ENCODE measurements around the gene SLC44A5. TPM values are rescaled to one million over a fixed set of nuclear protein-coding genes. Genes with fewer than 3 reads are reported as not detected.
"Not testable (repeated sequence)": the region's sequence is repeated elsewhere in the genome, so short reads cannot be mapped to it uniquely, and the experiment has no call there.

SLC44A5 gene
- total RNA-seq, 2 donors from 2014 or later: 4.6 to 10.0 TPM

DNA sequence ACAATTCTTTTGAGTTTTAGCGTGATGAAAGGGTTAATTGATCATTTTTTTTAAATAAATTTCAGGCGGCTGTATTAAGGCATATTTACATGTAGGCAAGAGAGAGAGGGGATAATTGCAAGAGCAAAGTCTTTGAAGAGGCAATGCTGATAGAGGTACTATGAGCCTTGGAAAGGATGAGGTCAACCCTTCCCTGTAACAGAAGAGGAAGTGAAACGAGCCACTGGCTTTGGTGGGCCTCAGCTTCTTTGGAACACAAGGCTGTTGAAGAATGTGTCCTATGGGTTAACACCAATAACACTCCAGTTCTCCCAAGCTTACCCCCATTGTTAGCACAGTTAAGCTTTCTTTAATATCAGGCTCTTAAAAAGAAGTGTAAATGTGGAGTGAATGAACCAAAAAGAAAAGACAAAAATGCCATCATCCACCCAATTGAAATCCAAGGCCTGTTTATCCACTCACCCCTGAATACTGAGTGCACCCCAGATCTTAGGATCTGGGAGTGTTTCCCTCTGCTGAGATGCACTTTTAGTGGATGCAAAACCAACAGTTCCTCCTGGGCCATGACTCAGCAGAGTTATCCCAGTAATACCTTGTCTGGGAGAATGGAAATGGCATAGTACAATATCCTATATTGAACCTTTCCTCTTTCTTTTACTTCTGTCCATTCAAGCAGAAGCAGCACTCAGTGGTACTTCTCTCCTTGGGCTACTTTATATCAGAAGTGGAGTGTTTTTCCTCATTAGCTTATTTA lies 216.4 kb downstream of the SLC44A5 start:
- H3K36me3 Mint-ChIP-seq (ENCODE audit: low read depth): no peaks in the 10 kb centered on the region
- Histone ChIP-seq H3K4me1 (ENCODE audit: control insufficient read depth, insufficient read depth, low read length) (no peaks in the 10 kb centered on the region), H3K36me3 (ENCODE audit: control insufficient read depth, insufficient read depth, low read length) (no peaks in the 10 kb centered on the region), H3K27ac (ENCODE audit: low read depth, low read length) (no peak overlapping the region), H3K4me3 (ENCODE audit: low read length) (no peak overlapping the region), H3K27me3 (ENCODE audit: control insufficient read depth, insufficient read depth, low read length, poor library complexity, severe bottlenecking) (no peaks in the 10 kb centered on the region), H3K9ac (ENCODE audit: extremely low read depth, low read length, poor library complexity, severe bottlenecking) (no peak overlapping the region), H3K9me3 (ENCODE audit: control insufficient read depth, low read length) (peaks cover 20% of the 10 kb centered on the region)
- TF ChIP-seq, protein P1, sequence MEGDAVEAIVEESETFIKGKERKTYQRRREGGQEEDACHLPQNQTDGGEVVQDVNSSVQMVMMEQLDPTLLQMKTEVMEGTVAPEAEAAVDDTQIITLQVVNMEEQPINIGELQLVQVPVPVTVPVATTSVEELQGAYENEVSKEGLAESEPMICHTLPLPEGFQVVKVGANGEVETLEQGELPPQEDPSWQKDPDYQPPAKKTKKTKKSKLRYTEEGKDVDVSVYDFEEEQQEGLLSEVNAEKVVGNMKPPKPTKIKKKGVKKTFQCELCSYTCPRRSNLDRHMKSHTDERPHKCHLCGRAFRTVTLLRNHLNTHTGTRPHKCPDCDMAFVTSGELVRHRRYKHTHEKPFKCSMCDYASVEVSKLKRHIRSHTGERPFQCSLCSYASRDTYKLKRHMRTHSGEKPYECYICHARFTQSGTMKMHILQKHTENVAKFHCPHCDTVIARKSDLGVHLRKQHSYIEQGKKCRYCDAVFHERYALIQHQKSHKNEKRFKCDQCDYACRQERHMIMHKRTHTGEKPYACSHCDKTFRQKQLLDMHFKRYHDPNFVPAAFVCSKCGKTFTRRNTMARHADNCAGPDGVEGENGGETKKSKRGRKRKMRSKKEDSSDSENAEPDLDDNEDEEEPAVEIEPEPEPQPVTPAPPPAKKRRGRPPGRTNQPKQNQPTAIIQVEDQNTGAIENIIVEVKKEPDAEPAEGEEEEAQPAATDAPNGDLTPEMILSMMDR (conservative IDR thresholded peaks at IDR 0.05): no peak
- H3K9me3 Mint-ChIP-seq: peaks cover 25% of the 10 kb centered on the region
- no peak for DNase-seq
- no peak overlapping the region for H3K27ac Mint-ChIP-seq
- H3K4me1 Mint-ChIP-seq: peaks cover 5% of the 10 kb centered on the region
- WGBS, 2 experiments (ENCODE audit: insufficient coverage in 1 of 2, insufficient read length in 1 of 2): 87 to 100% methylated on average over 2 to 3 of the region's 3 CpGs
- H3K27me3 Mint-ChIP-seq (ENCODE audit: insufficient read depth): no peaks in the 10 kb centered on the region
- H3K4me3 Mint-ChIP-seq: no peak overlapping the region

DNA sequence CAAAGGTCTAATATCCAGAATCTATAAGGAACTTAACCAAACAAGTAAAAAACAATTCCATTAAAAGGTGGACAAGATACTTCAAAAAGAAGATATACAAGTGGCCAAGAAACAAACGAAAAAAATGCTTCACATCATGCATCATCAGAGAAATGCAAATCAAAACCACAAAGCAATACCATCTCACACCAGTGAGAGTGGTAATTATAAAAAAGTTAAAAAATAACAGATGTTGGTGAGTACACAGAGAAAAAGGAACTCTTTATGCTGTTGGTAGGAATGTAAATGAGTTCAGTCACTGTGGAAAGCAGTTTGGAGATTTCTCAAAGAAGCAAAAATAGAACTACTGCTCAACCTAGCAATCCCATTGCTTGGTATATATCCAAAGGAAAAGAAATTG lies 218.6 kb downstream of the SLC44A5 start:
- no peak overlapping the region for H3K4me3 Mint-ChIP-seq
- Histone ChIP-seq H3K36me3 (ENCODE audit: control insufficient read depth, insufficient read depth, low read length) (no peaks in the 10 kb centered on the region), H3K27ac (ENCODE audit: low read depth, low read length) (no peak overlapping the region), H3K4me3 (ENCODE audit: low read length) (no peak overlapping the region), H3K4me1 (ENCODE audit: control insufficient read depth, insufficient read depth, low read length) (no peaks in the 10 kb centered on the region), H3K9me3 (ENCODE audit: control insufficient read depth, low read length) (peaks cover 35% of the 10 kb centered on the region), H3K27me3 (ENCODE audit: control insufficient read depth, insufficient read depth, low read length, poor library complexity, severe bottlenecking) (no peaks in the 10 kb centered on the region), H3K9ac (ENCODE audit: extremely low read depth, low read length, poor library complexity, severe bottlenecking) (no peak overlapping the region)
- peaks cover 37% of the 10 kb centered on the region for H3K9me3 Mint-ChIP-seq
- no peaks in the 10 kb centered on the region for H3K27me3 Mint-ChIP-seq (ENCODE audit: insufficient read depth)
- peaks cover 5% of the 10 kb centered on the region for H3K4me1 Mint-ChIP-seq
- H3K27ac Mint-ChIP-seq: no peak overlapping the region
- TF ChIP-seq, protein P1 (conservative IDR thresholded peaks at IDR 0.05): no peak
- 78% methylated on average over 1 of the region's 1 CpG; no CpG with 5 or more reads in 1 of the 2 experiments for WGBS, 2 experiments (ENCODE audit: insufficient coverage in 1 of 2, insufficient read length in 1 of 2)
- DNase-seq: no peak
- no peaks in the 10 kb centered on the region for H3K36me3 Mint-ChIP-seq (ENCODE audit: low read depth)

DNA sequence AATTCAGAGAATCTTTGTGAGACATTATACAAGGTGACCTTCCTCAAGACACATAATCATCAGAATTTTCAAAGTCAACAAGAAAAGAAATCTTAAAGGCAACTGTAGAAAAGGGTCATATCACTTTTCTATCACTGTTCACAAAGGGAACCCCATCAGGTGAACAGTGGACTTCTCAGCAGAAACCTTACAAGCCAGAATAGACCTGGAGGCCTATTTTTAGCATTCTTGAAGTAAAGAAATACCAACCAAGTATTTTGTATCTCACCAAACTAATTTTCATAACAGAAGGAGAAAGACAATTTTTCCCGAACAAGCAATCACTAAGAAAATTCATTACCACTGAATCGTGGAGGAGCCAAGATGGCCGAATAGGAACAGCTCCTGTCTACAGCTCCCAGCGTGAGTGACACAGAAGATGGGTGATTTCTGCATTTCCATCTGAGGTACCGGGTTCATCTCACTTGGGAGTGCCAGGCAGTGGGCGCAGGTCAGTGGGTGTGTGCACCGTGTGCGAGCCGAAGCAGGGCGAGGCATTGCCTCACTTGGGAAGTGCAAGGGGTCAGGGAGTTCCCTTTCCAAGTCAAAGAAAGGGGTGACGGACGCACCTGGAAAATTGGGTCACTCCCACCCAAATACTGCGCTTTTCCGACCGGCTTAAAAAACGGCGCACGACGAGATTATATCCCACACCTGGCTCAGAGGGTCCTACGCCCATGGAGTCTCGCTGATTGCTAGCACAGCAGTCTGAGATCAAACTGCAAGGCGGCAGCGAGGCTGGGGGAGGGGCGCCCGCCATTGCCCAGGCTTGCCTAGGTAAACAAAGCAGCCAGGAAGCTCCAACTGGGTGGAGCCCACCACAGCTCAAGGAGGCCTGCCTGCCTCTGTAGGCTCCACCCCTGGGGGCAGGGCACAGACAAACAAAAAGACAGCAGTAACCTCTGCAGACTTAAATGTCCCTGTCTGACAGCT lies 235.2 kb downstream of the SLC44A5 start:
- peaks cover 13% of the 10 kb centered on the region for H3K9me3 Mint-ChIP-seq
- not testable (repeated sequence) for DNase-seq; H3K27me3 Mint-ChIP-seq (ENCODE audit: insufficient read depth); H3K27ac ChIP-seq (ENCODE audit: low read depth, low read length); H3K36me3 ChIP-seq (ENCODE audit: control insufficient read depth, insufficient read depth, low read length); H3K36me3 Mint-ChIP-seq (ENCODE audit: low read depth); H3K4me1 Mint-ChIP-seq; H3K27me3 ChIP-seq (ENCODE audit: control insufficient read depth, insufficient read depth, low read length, poor library complexity, severe bottlenecking); H3K4me1 ChIP-seq (ENCODE audit: control insufficient read depth, insufficient read depth, low read length); H3K9me3 ChIP-seq (ENCODE audit: control insufficient read depth, low read length)
- H3K27ac Mint-ChIP-seq: peak overlapping the region; percentile 92
- H3K4me3 ChIP-seq (ENCODE audit: low read length): peak overlapping the region; percentile 87
- WGBS, 2 experiments (ENCODE audit: insufficient coverage in 1 of 2, insufficient read length in 1 of 2): 37 to 44% methylated on average over 2 to 21 of the region's 25 CpGs
- peak overlapping the region; percentile 62 for H3K9ac ChIP-seq (ENCODE audit: extremely low read depth, low read length, poor library complexity, severe bottlenecking)
- peak overlapping the region; percentile 56 for H3K4me3 Mint-ChIP-seq
